Tibial nerve (tissue), 4 donors: ENCODE data around the gene FRMD6.

Experiments
- EP300 ChIP-seq, 2 donors: sonication (generic); formaldehyde crosslinking; IDR thresholded peaks; one replicate each; pipeline ENCODE4 v1.6.1; 2017; ENCODE audit warnings: antibody characterized with exemption in 2 of 2, mild to moderate bottlenecking in 1 of 2
- TF ChIP-seq, protein P1 (sequence below), 5 experiments: fragments of 200-600 bp in 3 of 5; fragments of 450-650 bp in 2 of 5; sonication (generic) in 3 of 5; IDR thresholded peaks; one replicate each; pipeline ENCODE4 v1.5.1; 2016 to 2019; ENCODE audit warnings: antibody characterized with exemption in 5 of 5, mild to moderate bottlenecking in 3 of 5, moderate library complexity in 2 of 5

DNA sequence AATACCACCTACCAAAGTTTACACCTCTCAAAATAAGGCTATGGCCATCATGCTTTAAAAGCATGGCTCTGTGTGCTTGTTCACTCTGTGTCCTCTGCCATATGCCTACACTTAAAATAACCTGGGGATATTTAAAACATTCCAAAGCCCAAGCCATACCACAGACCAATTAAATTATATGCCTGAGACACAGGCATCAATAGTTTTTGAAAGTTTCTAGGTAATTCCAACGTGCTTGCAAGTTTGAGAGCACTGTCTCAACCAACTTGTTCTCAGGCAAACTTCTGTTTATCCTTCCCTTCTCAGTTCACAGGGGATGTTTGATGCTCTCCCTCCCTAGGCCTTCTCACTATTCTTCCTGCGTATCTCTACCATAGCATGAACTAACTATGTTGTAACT lies 3.4 kb upstream of the FRMD6 start:
- TF ChIP-seq EP300 (IDR thresholded peaks at IDR 0.05) = no peak
- TF ChIP-seq, protein P1, sequence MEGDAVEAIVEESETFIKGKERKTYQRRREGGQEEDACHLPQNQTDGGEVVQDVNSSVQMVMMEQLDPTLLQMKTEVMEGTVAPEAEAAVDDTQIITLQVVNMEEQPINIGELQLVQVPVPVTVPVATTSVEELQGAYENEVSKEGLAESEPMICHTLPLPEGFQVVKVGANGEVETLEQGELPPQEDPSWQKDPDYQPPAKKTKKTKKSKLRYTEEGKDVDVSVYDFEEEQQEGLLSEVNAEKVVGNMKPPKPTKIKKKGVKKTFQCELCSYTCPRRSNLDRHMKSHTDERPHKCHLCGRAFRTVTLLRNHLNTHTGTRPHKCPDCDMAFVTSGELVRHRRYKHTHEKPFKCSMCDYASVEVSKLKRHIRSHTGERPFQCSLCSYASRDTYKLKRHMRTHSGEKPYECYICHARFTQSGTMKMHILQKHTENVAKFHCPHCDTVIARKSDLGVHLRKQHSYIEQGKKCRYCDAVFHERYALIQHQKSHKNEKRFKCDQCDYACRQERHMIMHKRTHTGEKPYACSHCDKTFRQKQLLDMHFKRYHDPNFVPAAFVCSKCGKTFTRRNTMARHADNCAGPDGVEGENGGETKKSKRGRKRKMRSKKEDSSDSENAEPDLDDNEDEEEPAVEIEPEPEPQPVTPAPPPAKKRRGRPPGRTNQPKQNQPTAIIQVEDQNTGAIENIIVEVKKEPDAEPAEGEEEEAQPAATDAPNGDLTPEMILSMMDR (IDR thresholded peaks at IDR 0.05) = no peak
